Measurements from ENCODE around the gene GNPDA2.

DNA sequence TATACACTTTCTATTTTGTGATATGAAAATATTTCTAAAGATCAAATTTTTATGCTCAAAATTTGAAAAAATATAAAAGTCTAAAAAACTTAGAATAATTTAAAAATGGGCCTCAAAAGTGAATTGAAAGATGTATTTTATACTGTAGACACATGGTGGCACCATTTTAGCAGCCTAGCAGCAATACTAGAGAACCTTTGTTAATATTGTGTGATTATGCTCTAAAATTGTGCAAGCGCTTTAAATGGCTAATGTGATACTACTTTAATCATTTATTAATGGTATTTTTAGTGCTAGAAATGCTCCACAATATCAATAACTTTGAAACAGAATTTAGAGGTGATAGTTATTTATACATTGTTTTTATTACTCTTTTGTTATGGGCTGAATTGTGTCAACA, 51.9 kb downstream of the GNPDA2 start:
- TF ChIP-seq YY1 (IDR thresholded peaks at IDR 0.05; ENCODE audit: insufficient read depth, insufficient read length): no peak
- TF ChIP-seq SUZ12 (IDR thresholded peaks at IDR 0.05; ENCODE audit: extremely low read depth, insufficient read depth, insufficient read length): no peak
- TF ChIP-seq ZNF274 (IDR thresholded peaks at IDR 0.05; ENCODE audit: low read depth, low read length): no peak

Measured in NT2/D1 (cell line).